ENCODE data around the gene GLB1L3.

DNA sequence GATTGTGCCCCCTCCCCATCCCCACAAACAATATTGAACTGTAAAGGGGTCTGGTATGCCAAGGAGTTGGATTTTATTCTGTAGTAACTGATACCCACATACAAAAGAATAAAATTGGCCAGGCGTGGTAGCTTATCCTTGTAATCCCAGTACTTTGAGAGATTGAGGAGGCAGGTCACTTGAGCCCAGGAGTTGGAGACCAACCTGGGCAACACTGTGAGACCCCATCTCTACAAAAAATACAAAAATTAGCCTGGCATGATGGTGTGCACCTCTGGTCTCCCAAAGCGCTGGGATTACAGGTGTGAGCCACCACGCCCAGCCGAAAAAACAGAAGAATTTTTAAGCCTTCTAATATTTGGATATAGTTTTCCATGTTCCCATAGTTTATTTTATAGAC, 4.2 kb upstream of the GLB1L3 start:
- TF ChIP-seq, protein P1, sequence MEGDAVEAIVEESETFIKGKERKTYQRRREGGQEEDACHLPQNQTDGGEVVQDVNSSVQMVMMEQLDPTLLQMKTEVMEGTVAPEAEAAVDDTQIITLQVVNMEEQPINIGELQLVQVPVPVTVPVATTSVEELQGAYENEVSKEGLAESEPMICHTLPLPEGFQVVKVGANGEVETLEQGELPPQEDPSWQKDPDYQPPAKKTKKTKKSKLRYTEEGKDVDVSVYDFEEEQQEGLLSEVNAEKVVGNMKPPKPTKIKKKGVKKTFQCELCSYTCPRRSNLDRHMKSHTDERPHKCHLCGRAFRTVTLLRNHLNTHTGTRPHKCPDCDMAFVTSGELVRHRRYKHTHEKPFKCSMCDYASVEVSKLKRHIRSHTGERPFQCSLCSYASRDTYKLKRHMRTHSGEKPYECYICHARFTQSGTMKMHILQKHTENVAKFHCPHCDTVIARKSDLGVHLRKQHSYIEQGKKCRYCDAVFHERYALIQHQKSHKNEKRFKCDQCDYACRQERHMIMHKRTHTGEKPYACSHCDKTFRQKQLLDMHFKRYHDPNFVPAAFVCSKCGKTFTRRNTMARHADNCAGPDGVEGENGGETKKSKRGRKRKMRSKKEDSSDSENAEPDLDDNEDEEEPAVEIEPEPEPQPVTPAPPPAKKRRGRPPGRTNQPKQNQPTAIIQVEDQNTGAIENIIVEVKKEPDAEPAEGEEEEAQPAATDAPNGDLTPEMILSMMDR (IDR thresholded peaks at IDR 0.05), result no peak
- TF ChIP-seq POLR2AphosphoS5 (IDR thresholded peaks at IDR 0.05) (no peak), POLR2A (IDR thresholded peaks at IDR 0.05) (no peak)

Data from breast epithelium (tissue), 3 donors.